Measurements from ENCODE around the gene SAP30BP. TPM values are rescaled to one million over a fixed set of nuclear protein-coding genes. Genes with fewer than 3 reads are reported as not detected.

Gene SAP30BP
- total and polyA plus RNA-seq, 2 of the 8 experiments (the other 6 are each of a cell fraction or from before 2014, with no cell fraction given): 63.3 to 79.9 TPM

DNA sequence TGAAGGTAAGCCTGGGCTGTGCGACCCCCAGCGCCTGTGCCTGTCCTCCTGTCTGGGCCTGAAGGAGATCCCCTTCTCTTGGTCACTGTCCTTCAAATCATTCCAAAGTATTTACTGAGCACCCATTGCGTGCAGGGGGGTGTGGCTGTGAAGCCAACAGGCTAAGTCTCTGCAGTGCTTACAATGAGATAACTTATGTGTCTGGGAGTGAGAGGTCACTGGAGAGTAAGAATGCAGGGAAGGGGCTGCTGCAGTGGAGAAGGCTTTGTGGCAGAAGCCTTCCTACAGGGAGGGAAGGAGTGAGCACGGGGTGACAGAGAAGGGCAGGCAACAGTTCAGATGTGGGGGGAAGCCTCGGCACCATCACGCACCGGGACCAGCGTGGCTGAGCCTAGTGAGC, 45.1 kb upstream of the SAP30BP start:
- H3K27ac ChIP-seq (ENCODE audit: low read depth, low read length): no peak overlapping the region
- H3K56ac ChIP-seq (replicated peaks; ENCODE audit: insufficient read length, low read depth, low read length): no peak overlapping the region
- H2AK5ac ChIP-seq (ENCODE audit: low read depth, low read length): no peak overlapping the region
- no peak overlapping the region for H3K14ac ChIP-seq (ENCODE audit: insufficient read length)
- no peak overlapping the region for H3K23ac ChIP-seq (ENCODE audit: insufficient read length)
- ChIA-PET POLR2A (ENCODE audit: partially characterized antibody) (interaction anchor here (0.8 to 1.6 kb wide), 4 partner anchors 13 to 158 kb away, joined by 3 to 5 read pairs (median 5); a partner anchor contains a TSS), CTCF (ENCODE audit: partially characterized antibody) (interaction anchor here (1.2 to 59.2 kb wide), 7 partner anchors 3 to 131 kb away, joined by 3 to 2200 read pairs (median 49); partner anchors contain the start of genes RECQL5, SAP30BP and SMIM5)
- peaks cover 0 to 4% (median 1%) of the 10 kb centered on the region in 4 experiments; a peak in 4 of 7 replicates for H3K4me1 ChIP-seq (replicated peaks in 1 of 4; ENCODE audit: control insufficient read depth in 3 of 4, insufficient read depth in 4 of 4, low read length in 3 of 4)
- H4K20me1 ChIP-seq (replicated peaks in 1 of 2; ENCODE audit: control insufficient read depth in 1 of 2, insufficient read depth in 2 of 2, low read length in 2 of 2): peaks cover 0 to 1% of the 10 kb centered on the region in 2 experiments
- no peak overlapping the region for H4K5ac ChIP-seq (ENCODE audit: insufficient read length, low read depth, low read length)
- H3K36me3 ChIP-seq (ENCODE audit: control insufficient read depth in 2 of 4, insufficient read depth in 4 of 4, low read length in 3 of 4): no peaks in the 10 kb centered on the region
- WGBS, 2 experiments (ENCODE audit: extremely low coverage in 1 of 2, insufficient coverage in 1 of 2, insufficient read length in 1 of 2, insufficient replicate concordance in 2 of 2, low coverage in 1 of 2, low lambda C conversion rate in 2 of 2, missing lambda C conversion rate in 1 of 2): 84% methylated on average over 8 of the region's 8 CpGs; no CpG with 5 or more reads in 1 of the 2 experiments
- no peaks in the 10 kb centered on the region for H3K79me1 ChIP-seq (ENCODE audit: low read depth, low read length)
- H2BK12ac ChIP-seq (ENCODE audit: low read depth, low read length): no peak overlapping the region
- H3K4me2 ChIP-seq (ENCODE audit: insufficient read depth in 1 of 2, low read depth in 2 of 2, low read length in 2 of 2): no peak overlapping the region
- no peak overlapping the region for H3K4ac ChIP-seq (replicated peaks; ENCODE audit: insufficient read length, low read depth, low read length)
- H2AFZ ChIP-seq (ENCODE audit: low read length): no peak overlapping the region
- no peak overlapping the region for H3K18ac ChIP-seq (ENCODE audit: extremely low read depth, low read length)
- no peaks in the 10 kb centered on the region for H3K23me2 ChIP-seq (ENCODE audit: low read depth, low read length)
- H2BK20ac ChIP-seq (ENCODE audit: low read length): no peak overlapping the region
- TF ChIP-seq SP2 (IDR thresholded peaks at IDR 0.05; ENCODE audit: low read length) (no peak), JUND (IDR thresholded peaks at IDR 0.05; ENCODE audit: low read length) (no peak), ASH2L (IDR thresholded peaks at IDR 0.05; ENCODE audit: low read length) (no peak), SP1 (IDR thresholded peaks at IDR 0.05; ENCODE audit: low read depth, low read length) (no peak)
- no peak overlapping the region for H4K91ac ChIP-seq (replicated peaks; ENCODE audit: insufficient read length, low read length)
- H2BK5ac ChIP-seq (ENCODE audit: low read depth, low read length): no peak overlapping the region
- no peaks in the 10 kb centered on the region; a peak in 2 of 7 replicates for H3K27me3 ChIP-seq (replicated peaks in 1 of 4; ENCODE audit: control insufficient read depth in 3 of 4, extremely low read depth in 1 of 4, insufficient read depth in 3 of 4, low read length in 3 of 4)
- DNase-seq (ENCODE audit: low read depth in 1 of 2, low spot score in 2 of 2) (no peak), FAIRE-seq (no peak)
- no peak overlapping the region for H2BK15ac ChIP-seq (ENCODE audit: low read length)
- no peak overlapping the region for H2BK120ac ChIP-seq (replicated peaks; ENCODE audit: low read depth, low read length)
- H3K4me3 ChIP-seq (ENCODE audit: extremely low read depth in 1 of 4, insufficient read depth in 2 of 4, low read depth in 3 of 4, low read length in 4 of 4): no peak overlapping the region
- H4K8ac ChIP-seq (ENCODE audit: extremely low read depth, insufficient read depth, low read length): no peak overlapping the region
- no peaks in the 10 kb centered on the region for H3K79me2 ChIP-seq (ENCODE audit: control insufficient read depth in 1 of 2, insufficient read depth in 2 of 2, low read length in 2 of 2)
- H3K9ac ChIP-seq (replicated peaks in 1 of 4; ENCODE audit: extremely low read depth in 1 of 4, low read depth in 3 of 4, low read length in 3 of 4): no peak overlapping the region
- H3K9me3 ChIP-seq (ENCODE audit: insufficient read depth in 2 of 2, low read depth in 1 of 2, low read length in 1 of 2): no peaks in the 10 kb centered on the region

All from H1 (cell line).